B cell (primary cell): ENCODE measurements around the gene PRUNE1. TPM values are rescaled to one million over a fixed set of nuclear protein-coding genes. Genes with fewer than 3 reads are reported as not detected.

Experiments
- ATAC-seq: fragments of 200-7000 bp; cut with Tn5 transposase; one replicate; pipeline ENCODE4 v1.10.0; 2021; ENCODE audit warnings: low read depth, mild to moderate bottlenecking, moderate number of reproducible peaks, moderate library complexity
- CTCF ChIA-PET: fragments of 350-600 bp; sonication (Branson Sonifier 250); formaldehyde crosslinking; loops from one replicate; lab custom pipeline; 2021; ENCODE audit warnings: antibody characterized with exemption, inconsistent platforms; lab: Charles Lee
- POLR2A ChIA-PET: fragments of 350-600 bp; sonication (Branson Sonifier 250); formaldehyde crosslinking; loops from one replicate; lab custom pipeline; 2021; ENCODE audit warnings: antibody characterized with exemption; lab: Charles Lee
- DNase-seq: peaks from one replicate; pipeline ENCODE4 v3.0.0; 2013
- H2AFZ ChIP-seq: 2 replicates; pipeline ENCODE4 v1.6.1; 2012; ENCODE audit warnings: mild to moderate bottlenecking, low read depth, low read length; ENCODE audit not compliant: insufficient read depth, poor library complexity, severe bottlenecking
- H3K27ac ChIP-seq, 2 donors: 1 replicate in 1 of 2; 2 replicates in 1 of 2; pipeline ENCODE4 v1.5.1; 2012 to 2013; ENCODE audit warnings: low read length in 2 of 2, mild to moderate bottlenecking in 2 of 2, moderate library complexity in 1 of 2
- H3K27me3 ChIP-seq, 4 experiments: fragments of 200-600 bp in 1 of 4; sonication (generic) in 1 of 4; replicated peaks in 1 of 4; 1 replicate in 2 of 4; 2 replicates in 2 of 4; pipeline versions ENCODE4 v1.6.1 to v1.7.0; 2013 to 2016; ENCODE audit warnings: low read length in 3 of 4, mild to moderate bottlenecking in 2 of 4, mixed read lengths in 1 of 4, moderate library complexity in 1 of 4; ENCODE audit not compliant: insufficient read depth in 4 of 4, control insufficient read depth in 3 of 4; ENCODE audit errors: control extremely low read depth in 1 of 4
- H3K36me3 ChIP-seq, 2 experiments: replicated peaks in 1 of 2; 1 replicate in 1 of 2; 2 replicates in 1 of 2; pipeline versions ENCODE4 v1.6.1 to v1.7.1; 2013; ENCODE audit warnings: low read length in 1 of 2; ENCODE audit not compliant: insufficient read depth in 2 of 2, control insufficient read depth in 1 of 2; ENCODE audit errors: control extremely low read depth in 1 of 2, extremely low read depth in 1 of 2
- H3K4me1 ChIP-seq, 2 donors: fragments of 200-600 bp in 1 of 2; sonication (generic) in 1 of 2; 1 replicate in 1 of 2; 2 replicates in 1 of 2; pipeline versions ENCODE4 v1.5.1 to v1.6.1; 2013 to 2017; ENCODE audit warnings: low read length in 2 of 2; ENCODE audit not compliant: control insufficient read depth in 2 of 2, insufficient read depth in 2 of 2
- H3K4me2 ChIP-seq: replicated peaks from 2 replicates; pipeline ENCODE3; 2012; ENCODE audit warnings: mild to moderate bottlenecking, low read depth, low read length; ENCODE audit not compliant: poor library complexity, severe bottlenecking
- H3K4me3 ChIP-seq, 5 experiments: fragments of 200-600 bp in 1 of 5; sonication (generic) in 1 of 5; 1 replicate in 3 of 5; 2 replicates in 2 of 5; pipeline versions ENCODE4 v1.5.1 to v1.7.0; 2011 to 2016; ENCODE audit warnings: low read length in 4 of 5, mild to moderate bottlenecking in 4 of 5, low read depth in 2 of 5, control low read depth in 1 of 5, moderate library complexity in 1 of 5; ENCODE audit not compliant: insufficient read depth in 1 of 5; ENCODE audit errors: control extremely low read depth in 1 of 5, extremely low read depth in 1 of 5
- H3K79me2 ChIP-seq: fragments of 200-600 bp; sonication (generic); one replicate; pipeline ENCODE4 v1.6.0; 2016; ENCODE audit warnings: low read length; ENCODE audit not compliant: control insufficient read depth, insufficient read depth
- H3K9ac ChIP-seq: fragments of 200-600 bp; sonication (generic); 2 replicates; pipeline ENCODE4 v1.6.1; 2017; ENCODE audit warnings: mild to moderate bottlenecking, low read length, moderate library complexity
- H3K9me3 ChIP-seq, 3 donors: one replicate each; pipeline versions ENCODE4 v1.6.1 to v1.7.1; 2013; ENCODE audit warnings: low read length in 2 of 3; ENCODE audit not compliant: control insufficient read depth in 2 of 3, insufficient read depth in 1 of 3; ENCODE audit errors: control extremely low read depth in 1 of 3
- H4K20me1 ChIP-seq: 2 replicates; pipeline ENCODE4 v1.6.0; 2012; ENCODE audit warnings: mild to moderate bottlenecking, low read length; ENCODE audit not compliant: insufficient read depth, control insufficient read depth, poor library complexity, severe bottlenecking
- H3K27ac Mint-ChIP-seq: one replicate; pipeline ENCODE4 v1.8.0; 2021; ENCODE audit warnings: mixed read lengths
- H3K27me3 Mint-ChIP-seq: one replicate; pipeline ENCODE4 v1.8.0; 2021; ENCODE audit warnings: mixed read lengths
- H3K4me1 Mint-ChIP-seq: one replicate; pipeline ENCODE4 v1.8.0; 2021; ENCODE audit warnings: mixed read lengths
- H3K4me3 Mint-ChIP-seq: one replicate; pipeline ENCODE4 v1.8.0; 2021; ENCODE audit warnings: mixed read lengths
- H3K9me3 Mint-ChIP-seq: one replicate; pipeline ENCODE4 v1.8.0; 2022; ENCODE audit warnings: mixed read lengths; ENCODE audit not compliant: insufficient read depth
- EZH2 ChIP-seq: IDR thresholded peaks from 2 replicates; pipeline ENCODE4 v1.6.1; 2012; ENCODE audit warnings: borderline replicate concordance, low read depth, mild to moderate bottlenecking, moderate library complexity, low read length; ENCODE audit not compliant: insufficient read depth, poor library complexity, severe bottlenecking
- WGBS: methylation state at CpG from one replicate; pipeline ENCODE4 v1.1.5; 2013; ENCODE audit warnings: missing lambda C conversion rate; ENCODE audit not compliant: insufficient coverage; 5-methylcytosine and 5-hydroxymethylcytosine counted together
- intact Hi-C: fragments of 100-400 bp; cut with micrococcal nuclease; formaldehyde crosslinking; loops from one replicate; pipeline ENCODE4 v1.10.0; 2022
- polyA plus RNA-seq: library from polyadenylated mRNA; depleted of rRNA; stranded (reverse); fragments of >200 nt; gene quantifications from 2 replicates; pipeline ENCODE4 v1.2.3, GENCODE V29; 2012
- total RNA-seq, 2 donors: library from RNA; stranded (reverse); fragments of 120-200 nt in 1 of 2; gene quantifications; 1 replicate in 1 of 2; 2 replicates in 1 of 2; pipeline versions ENCODE4 v1.2.3 to v1.2.4, GENCODE V29; 2013 to 2022
- TF ChIP-seq, protein P1 (sequence below): fragments of 200-600 bp; IDR thresholded peaks from one replicate; pipeline ENCODE4 v1.8.0; 2022; ENCODE audit warnings: antibody characterized with exemption, mild to moderate bottlenecking

Gene PRUNE1
- total and polyA plus RNA-seq, 2 donors (not counting 1 experiment from before 2014, with no cell fraction given): 15.9 to 21.3 TPM

DNA sequence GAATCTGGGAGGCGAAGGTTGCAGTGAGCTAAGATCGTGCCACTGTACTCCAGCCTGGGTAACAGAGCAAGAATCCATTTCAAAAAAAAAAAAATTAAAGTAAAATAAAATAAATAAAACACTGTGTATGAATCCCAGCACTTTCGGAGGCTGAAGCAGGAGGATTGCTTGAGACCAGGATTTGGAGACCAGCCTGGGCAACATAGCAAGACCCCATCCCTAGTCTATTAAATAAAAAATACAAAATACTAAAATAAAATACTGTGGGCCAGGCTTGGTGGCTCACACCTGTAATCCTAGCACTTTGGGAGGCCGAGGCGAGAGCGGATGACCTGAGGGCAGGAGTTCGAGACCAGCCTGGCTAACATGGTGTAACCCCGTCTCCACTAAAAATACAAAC, 23.9 kb downstream of the PRUNE1 start:
- CTCF ChIA-PET: no interaction called here
- no peaks in the 10 kb centered on the region for H4K20me1 ChIP-seq
- WGBS: 100% methylated on average over 3 of the region's 8 CpGs
- intact Hi-C loops: no loop called here
- no peak for ATAC-seq
- Mint-ChIP-seq H3K4me1 (no peaks in the 10 kb centered on the region), H3K27me3 (no peaks in the 10 kb centered on the region), H3K9me3 (no peaks in the 10 kb centered on the region), H3K4me3 (no peak overlapping the region), H3K27ac (no peak overlapping the region)
- no peak overlapping the region for H3K4me3 ChIP-seq
- H3K27ac ChIP-seq: no peak overlapping the region
- POLR2A ChIA-PET: no interaction called here
- no peaks in the 10 kb centered on the region for H3K4me1 ChIP-seq
- H2AFZ ChIP-seq: no peak overlapping the region
- no peak overlapping the region for H3K9ac ChIP-seq
- no peak for TF ChIP-seq EZH2
- TF ChIP-seq, protein P1, sequence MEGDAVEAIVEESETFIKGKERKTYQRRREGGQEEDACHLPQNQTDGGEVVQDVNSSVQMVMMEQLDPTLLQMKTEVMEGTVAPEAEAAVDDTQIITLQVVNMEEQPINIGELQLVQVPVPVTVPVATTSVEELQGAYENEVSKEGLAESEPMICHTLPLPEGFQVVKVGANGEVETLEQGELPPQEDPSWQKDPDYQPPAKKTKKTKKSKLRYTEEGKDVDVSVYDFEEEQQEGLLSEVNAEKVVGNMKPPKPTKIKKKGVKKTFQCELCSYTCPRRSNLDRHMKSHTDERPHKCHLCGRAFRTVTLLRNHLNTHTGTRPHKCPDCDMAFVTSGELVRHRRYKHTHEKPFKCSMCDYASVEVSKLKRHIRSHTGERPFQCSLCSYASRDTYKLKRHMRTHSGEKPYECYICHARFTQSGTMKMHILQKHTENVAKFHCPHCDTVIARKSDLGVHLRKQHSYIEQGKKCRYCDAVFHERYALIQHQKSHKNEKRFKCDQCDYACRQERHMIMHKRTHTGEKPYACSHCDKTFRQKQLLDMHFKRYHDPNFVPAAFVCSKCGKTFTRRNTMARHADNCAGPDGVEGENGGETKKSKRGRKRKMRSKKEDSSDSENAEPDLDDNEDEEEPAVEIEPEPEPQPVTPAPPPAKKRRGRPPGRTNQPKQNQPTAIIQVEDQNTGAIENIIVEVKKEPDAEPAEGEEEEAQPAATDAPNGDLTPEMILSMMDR: no peak
- H3K36me3 ChIP-seq: peaks cover 3 to 52% of the 10 kb centered on the region in 2 experiments
- no peak overlapping the region for H3K4me2 ChIP-seq
- H3K79me2 ChIP-seq: no peaks in the 10 kb centered on the region
- no peaks in the 10 kb centered on the region for H3K27me3 ChIP-seq
- H3K9me3 ChIP-seq: no peaks in the 10 kb centered on the region
- DNase-seq: no peak

DNA sequence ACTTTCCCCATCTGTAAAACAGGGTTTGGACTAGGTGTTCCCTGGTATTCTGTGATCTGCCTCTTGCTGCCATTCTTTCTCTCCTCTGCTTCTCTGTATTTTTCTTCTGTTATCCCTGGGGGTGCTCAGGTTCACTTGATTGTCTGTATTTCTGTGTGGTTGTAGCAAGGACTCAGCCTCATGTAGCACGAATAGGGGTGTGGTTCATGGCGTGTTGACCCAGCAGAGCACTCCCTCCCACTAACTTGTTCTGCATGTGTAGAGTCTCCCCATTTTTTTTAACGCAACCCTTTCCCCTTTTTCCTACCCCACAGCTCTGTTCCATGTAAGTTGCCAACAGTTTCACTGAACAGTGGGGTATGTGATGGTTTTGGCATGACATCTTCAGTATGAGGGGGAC, 26.9 kb downstream of the PRUNE1 start:
- H3K27ac Mint-ChIP-seq: peak overlapping the region; percentile 42
- H3K4me3 Mint-ChIP-seq: no peak overlapping the region
- Histone ChIP-seq H3K9ac (no peak overlapping the region), H3K4me3 (no peak overlapping the region), H3K9me3 (no peaks in the 10 kb centered on the region), H3K4me2 (no peak overlapping the region), H3K27ac (no peak overlapping the region), H4K20me1 (no peaks in the 10 kb centered on the region), H3K4me1 (no peaks in the 10 kb centered on the region), H3K27me3 (no peaks in the 10 kb centered on the region), H3K36me3 (peaks cover 3 to 33% of the 10 kb centered on the region in 2 experiments), H3K79me2 (no peaks in the 10 kb centered on the region), H2AFZ (no peak overlapping the region)
- CTCF ChIA-PET: interaction anchor here (1.3 kb wide), 1 partner anchor 56 kb away, joined by 3 read pairs; no protein-coding TSS in a partner anchor
- POLR2A ChIA-PET: no interaction called here
- no peaks in the 10 kb centered on the region for H3K9me3 Mint-ChIP-seq
- ATAC-seq (no peak), DNase-seq (no peak)
- H3K27me3 Mint-ChIP-seq: no peaks in the 10 kb centered on the region
- H3K4me1 Mint-ChIP-seq: no peaks in the 10 kb centered on the region
- intact Hi-C loops: no loop called here
- TF ChIP-seq EZH2: no peak
- TF ChIP-seq, protein P1: no peak
- no CpG with 5 or more reads among the region's 3 CpGs for WGBS
